Effector CD4-positive, alpha-beta T cell (primary cell): ENCODE results near the gene STIP1.
"Not testable (repeated sequence)": the region's sequence is repeated elsewhere in the genome, so short reads cannot be mapped to it uniquely, and the experiment has no call there.

Experiments
- DNase-seq: peaks from one replicate; pipeline ENCODE4 v3.0.0-alpha.2; 2020

Gene STIP1

DNA sequence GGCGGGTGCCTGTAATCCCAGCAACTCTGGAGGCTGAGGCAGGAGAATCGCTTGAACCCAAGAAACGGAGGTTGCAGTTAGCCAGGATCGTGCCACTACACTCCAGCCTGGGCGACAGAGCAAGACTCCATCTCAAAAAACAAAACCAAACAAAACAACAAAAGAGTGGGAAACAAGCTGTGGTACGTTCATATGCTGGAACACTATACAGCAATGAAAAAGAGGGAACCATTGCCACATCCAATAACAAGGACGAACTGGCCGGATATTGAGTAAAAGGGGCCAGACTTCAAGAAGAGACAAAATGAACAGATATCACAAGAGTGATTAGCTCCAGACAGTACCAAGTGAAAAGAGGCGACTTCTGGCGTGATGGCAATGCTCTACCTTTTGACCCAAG is 24.9 kb upstream of the STIP1 start:
- DNase-seq, result no peak

GRCh38 chr11:64162769-64163168 is 23.2 kb upstream of the STIP1 start:
- not testable (repeated sequence) for DNase-seq

GRCh38 chr11:64163951-64164350 is 22.0 kb upstream of the STIP1 start:
- no peak for DNase-seq

- no peak for DNase-seq
Measured at GRCh38 chr11:64164392-64165312, 21.3 kb upstream of the STIP1 start.

GRCh38 chr11:64165481-64165841 is 20.5 kb upstream of the STIP1 start:
- DNase-seq, result no peak

- peak; percentile 73 for DNase-seq
Measured at GRCh38 chr11:64165842-64166635, 19.9 kb upstream of the STIP1 start, which contains the start of gene MACROD1. Gene MACROD1, minus strand, starts transcription at chr11:64166113. Its CDS starts 119 bp downstream, at chr11:64165994.

DNA sequence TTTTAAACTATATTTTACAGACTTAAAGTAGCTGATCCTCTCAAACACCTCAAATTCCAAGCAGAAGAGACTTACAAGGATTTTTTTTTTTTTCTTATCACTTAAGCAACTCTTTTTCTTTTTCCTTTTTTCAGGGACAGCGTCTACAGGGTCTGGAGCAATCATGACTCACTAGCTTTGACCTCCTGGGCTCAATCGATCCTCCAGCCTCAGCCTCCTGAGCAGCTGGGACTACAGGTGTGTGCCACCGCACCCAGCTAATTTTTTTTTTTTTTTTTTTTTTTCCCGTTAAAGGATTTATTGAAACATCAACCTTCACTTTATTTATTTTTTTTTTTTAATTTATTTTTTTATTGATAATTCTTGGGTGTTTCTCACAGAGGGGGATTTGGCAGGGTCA is 15.6 kb upstream of the STIP1 start:
- DNase-seq, result no peak

DNA sequence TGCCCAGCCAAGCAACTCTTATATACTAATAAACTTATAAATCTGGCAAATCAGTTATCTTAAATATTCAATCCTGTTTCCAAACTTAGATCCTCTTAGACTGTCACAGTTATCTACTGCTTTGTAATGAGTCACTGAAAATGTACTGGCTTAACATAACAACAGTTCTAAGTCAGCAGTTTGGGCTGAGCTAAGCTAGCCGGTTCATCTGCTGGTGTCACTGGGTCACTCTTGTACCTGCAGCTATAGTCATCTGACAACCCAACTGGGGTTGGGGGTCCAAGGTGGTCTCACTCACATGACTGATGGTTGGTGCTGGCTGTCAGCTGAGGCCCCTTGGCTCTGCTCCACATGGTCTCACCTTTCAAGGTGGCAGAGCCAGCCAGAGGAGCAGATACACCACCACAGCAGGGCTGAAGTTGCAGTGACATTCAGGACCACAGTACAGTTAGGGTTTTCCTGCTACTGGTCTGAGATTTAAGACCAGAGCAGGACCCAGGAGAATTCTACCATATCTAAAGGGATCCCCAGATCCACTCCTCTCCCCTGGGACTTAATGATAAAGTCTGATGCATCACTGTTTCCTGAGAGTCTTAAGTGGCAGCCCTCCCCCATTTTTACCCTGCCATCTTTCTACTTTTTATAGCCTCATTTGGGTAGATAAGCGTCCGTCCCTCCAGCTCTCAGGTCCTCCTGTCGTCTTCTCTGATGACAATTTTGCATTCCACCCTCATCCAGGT is 12.2 kb upstream of the STIP1 start:
- no peak for DNase-seq

- no peak for DNase-seq
Measured at GRCh38 chr11:64176751-64177150, 9.2 kb upstream of the STIP1 start.

DNA sequence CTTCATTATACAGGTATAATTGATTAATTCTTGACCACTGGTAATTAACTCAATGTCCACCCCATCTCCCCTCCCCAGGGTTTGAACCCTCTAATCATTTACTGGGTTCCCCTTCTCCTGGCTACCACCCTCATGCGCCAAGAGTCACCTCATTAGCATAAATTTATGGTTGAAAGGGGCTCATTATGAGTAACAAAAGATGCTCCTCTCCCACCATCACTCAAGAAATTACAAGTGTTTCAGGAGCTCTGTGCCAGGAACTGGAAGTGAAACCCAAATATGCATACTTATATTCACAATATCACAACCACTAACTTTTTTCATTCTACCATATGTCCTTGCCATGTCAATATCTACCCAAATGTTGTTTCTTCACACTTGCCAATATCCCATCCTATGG is 7.8 kb upstream of the STIP1 start:
- DNase-seq, result no peak

- DNase-seq, result no peak
Measured at GRCh38 chr11:64178951-64179639, 6.9 kb upstream of the STIP1 start.

GRCh38 chr11:64180891-64181290 is 5.1 kb upstream of the STIP1 start:
- DNase-seq, result no peak

DNA sequence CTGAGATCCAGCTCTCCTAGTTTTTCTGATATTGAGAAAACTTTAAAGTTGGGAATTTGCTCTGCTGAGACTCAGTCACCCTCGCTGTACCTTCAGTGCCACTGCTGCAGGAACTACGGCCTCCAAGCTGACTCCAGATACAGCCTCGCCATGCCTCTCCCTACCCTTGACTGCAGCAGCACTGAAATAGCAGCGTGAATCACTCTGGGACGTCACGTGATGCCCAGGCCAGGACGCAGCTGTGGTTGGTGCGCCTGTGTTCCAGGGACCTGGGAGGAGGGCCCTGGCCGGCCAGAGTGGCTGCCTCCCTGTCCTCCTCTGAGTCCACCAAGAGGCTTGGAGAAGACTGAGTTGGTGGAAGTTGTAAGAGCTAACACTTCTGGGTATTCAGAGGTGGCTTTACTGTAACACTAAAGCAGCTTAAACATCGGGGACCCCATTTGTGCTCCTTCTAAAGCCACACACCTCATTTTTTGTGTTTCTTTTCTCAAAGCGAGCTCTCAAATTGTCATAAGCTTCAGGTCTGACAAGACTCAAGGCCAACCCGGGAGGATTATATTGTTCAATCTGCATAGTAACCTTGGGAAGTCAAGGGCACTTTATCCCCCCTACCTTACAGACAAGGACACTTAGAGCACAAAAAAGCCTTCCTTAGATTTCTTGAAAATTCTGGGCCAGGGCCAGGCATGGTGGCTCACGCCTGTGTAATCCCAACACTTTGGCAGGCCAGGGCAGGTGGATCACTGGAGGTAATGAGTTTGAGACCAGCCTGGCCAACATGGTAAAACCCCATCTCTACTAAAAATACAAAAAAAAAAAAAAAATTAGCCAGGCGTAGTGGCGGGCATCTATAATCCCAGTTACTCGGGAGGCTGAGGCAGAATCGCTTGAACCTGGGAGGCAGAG is 4.2 kb upstream of the STIP1 start:
- DNase-seq, result no peak

- no peak for DNase-seq
Measured at GRCh38 chr11:64183890-64184289, 2.1 kb upstream of the STIP1 start.

DNA sequence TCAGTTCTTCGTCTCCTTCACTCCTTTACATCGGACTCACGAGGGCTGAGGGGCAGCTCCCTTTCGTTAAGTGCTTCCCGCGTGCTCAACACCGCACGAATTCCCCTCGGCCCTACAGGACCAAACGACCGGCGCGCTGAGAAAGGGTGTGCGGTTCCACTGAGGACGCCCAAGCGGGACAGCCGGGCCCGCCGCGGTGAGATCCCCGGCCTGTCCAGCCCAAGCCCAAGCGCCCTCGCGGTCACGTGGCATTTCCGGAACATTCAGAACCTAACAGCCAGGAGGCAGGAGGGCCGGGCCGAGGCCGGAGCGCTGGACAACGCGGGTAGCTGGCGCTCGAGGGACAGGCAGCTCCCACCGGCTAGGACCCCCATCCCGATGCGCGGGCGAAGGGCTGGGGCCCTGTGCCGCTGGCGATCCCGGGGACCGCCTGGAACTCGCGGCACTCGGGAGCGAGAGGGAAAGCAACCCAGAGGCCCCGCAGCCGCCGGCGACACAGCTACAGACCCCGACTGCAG is 737 bp upstream of the STIP1 start:
- DNase-seq, result no peak

GRCh38 chr11:64186492-64187165 is 658 bp downstream of the STIP1 start:
- DNase-seq, result peak; percentile 27

DNA sequence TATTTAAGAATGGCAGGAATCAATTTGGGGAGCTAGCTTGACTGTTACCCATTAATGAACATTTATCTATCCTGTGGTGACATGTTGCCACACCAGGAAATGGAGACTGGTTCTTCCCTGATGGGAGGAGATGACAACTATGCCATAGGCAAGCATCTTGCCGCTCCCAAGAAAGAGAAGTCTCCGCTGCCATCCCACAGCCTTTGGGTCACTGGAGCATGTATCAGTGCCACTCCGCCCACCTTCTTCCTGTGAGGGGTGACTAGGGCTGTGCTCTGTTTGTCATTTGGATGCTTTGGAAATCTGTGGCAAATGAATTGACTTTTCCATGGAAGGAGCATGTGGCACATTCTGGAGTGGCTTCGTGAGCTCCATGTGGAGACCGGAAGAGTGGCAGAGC is 6.5 kb downstream of the STIP1 start:
- DNase-seq, result no peak

DNA sequence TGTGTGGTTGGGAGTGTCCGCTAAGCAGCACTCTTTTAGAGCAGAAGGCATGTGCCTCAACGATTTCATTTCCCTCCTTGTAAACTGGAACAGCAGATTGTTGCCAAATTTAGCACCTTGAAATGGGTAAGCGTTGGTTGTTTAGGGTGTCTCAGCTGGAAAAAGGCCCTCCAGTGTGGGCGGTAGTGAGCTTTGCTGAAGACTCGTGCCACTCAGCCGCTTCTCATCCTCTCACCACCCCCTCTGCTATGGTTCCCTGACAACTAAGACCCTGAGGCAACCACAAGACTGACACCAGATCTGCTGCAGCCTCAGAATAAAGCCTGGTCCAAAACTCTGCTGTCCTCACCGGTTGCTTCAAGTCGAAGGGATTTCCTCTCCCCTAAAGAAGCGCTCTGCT is 10.7 kb downstream of the STIP1 start:
- DNase-seq, result no peak

DNA sequence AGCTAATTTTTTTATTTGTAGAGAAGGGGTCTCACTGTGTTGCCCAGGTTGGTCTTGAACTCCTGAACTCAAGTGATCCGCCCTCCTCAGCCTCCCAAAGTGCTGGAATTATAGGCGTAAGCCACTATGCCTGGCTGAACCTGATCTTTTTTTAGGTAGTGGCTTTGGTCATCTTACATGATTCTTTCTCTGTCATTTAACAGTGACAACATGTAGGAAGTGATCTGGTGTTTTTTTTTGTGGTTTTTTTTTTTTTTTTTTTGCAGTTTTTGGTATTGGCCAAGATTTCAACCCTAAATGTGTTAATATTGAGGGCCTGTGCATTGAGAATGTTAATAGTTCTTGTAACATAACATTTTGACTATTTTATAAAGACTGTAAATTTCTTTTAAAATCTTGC is 12.5 kb downstream of the STIP1 start:
- no peak for DNase-seq

GRCh38 chr11:64201543-64201942 is 15.6 kb downstream of the STIP1 start:
- no peak for DNase-seq

GRCh38 chr11:64202992-64203391 is 17.0 kb downstream of the STIP1 start:
- DNase-seq, result no peak
